Pons (tissue), 1 donor: ENCODE measurements around the gene OGDHL.
"Not testable (repeated sequence)": the region's sequence is repeated elsewhere in the genome, so short reads cannot be mapped to it uniquely, and the experiment has no call there.

Source experiments
- DNase-seq: peaks from one replicate; pipeline ENCODE4 v3.0.0-alpha.2; 2016; ENCODE audit warnings: low spot score

Gene OGDHL

DNA sequence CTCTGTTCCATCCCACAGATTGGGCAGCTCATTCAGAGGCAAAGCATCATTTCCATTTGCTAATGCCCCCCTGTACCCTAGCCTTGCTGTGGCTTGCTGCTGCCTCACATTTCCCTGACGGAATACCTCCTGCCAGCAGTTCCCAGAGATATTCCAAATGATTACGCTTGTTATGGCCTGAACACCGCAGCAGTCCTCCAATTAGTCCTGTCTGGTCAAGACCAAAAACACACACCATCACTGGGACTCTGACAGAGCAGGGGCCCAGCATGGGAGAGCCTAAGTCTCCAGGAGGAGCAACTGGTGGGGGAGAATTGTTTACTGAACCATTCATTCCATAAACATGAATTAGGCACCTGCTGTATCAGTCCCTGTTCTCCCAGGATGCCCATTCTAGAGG lies 6.1 kb downstream of the OGDHL start:
- DNase-seq = no peak

DNA sequence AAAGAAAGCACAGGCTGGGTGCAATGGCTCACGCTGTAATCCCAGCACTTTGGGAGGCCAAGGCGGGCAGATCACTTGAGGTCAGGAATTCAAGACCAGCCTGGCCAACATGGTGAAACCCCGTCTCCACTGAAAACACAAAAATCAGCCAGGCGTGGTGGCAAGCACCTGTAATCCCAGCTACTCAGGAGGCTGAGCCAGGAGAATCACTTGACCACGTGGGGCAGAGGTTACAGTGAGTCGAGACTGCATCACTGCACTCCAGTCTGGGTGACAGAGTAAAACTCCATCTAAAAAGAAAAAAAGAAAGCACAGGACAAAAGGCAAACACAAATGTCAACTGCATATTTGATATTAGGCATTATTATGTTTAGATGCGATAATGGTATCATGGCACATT lies 7.2 kb downstream of the OGDHL start:
- not testable (repeated sequence) for DNase-seq

DNA sequence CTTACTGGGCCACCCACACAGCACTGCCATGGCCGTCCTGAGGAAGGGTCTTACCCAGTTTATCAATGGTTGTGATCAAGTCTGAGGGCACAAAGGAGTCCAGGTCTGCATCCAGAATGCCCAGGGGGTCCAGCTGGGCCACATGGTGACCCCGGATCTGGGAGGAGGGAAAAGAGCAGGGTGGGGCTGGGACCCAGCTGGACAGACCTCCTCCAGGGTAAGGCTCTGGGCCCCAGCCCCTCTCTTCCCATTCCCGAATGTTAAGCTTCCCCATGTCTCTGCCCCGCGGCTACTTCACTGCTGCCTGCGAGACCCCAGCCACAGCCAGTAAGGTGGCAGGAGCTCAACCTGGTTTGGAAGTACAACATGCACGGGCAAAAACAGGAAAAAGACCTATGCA lies 9.5 kb downstream of the OGDHL start:
- DNase-seq = no peak

DNA sequence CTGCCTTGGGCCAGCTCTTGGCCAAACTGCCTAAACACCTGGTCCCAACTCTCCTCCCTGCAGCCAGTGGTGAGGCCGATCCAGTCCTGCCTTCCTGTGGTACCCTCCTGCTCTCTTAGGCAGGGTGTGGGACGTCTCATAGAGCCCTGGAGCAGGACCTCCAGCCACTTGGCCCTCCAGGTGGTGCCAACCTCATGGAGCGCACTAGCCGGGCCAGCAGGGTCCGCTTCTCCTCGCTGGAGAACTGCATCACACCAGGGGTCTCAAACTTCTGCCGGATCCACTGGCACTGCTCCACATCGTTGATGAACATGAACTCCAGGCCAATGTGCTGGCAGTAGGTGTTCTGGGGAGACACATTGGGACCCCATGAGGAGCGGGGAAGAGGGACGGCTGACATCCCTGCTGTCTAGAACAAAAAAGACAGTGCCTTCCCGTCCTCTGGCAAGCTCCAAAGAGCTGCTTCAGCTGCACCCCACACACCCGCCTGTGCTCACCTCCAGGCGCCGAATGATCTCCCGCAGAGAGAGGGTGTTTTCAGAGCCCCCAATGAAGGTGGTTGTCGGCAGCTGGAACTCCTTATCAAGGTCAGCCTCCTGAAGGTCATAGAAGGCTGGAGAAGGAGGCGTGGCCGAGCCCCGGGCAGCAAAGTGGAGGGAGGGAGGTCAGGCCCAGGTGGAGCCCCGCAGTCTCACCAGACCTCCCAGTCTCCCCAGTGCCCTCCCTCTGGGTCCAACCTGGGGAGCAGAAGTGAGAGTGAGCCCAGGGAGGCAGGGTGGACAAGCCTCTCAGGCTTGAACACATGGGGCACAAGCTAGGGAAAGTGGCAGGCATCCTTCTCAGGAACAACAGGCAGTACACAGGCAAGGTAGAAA lies 10.2 kb downstream of the OGDHL start:
- DNase-seq = no peak

DNA sequence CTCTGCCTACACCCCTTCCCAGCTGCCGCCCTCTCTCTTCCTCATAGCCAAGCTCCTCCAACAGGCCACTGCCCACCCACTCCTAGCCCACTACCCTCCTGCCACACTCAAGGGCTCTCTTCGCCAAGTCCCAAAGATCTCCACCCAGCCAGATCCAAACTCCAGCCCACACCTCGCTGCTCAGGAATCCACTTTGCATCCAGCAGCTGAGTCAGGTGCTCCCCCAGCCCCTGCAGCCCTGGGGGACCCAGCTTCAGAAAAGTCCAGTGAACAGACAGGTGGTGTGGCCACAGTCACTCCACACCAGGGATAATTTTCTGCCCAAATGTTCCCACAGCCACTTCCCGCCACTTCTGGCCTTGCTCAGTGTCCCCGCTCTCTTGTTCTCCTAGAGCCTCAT lies 10.9 kb downstream of the OGDHL start:
- no peak for DNase-seq

DNA sequence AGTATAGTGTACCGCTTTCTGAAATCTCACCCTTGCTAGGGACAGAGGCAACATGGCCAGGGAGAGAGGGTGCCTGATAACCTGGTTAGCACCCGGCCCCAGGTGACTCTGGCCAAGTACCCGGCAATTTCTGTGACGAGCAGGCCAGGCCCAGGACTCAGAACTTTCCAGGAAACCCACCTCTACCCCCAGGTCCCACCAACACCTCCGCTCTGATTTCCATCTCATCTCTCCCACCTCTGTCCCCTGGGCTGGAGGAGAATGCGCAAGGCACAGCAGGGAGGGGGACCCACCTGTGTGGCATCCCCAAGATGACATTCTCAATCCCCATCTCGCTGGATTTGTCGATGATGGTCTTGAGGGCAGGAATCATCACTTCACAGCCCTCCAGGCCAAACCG lies 11.6 kb downstream of the OGDHL start:
- no peak for DNase-seq

DNA sequence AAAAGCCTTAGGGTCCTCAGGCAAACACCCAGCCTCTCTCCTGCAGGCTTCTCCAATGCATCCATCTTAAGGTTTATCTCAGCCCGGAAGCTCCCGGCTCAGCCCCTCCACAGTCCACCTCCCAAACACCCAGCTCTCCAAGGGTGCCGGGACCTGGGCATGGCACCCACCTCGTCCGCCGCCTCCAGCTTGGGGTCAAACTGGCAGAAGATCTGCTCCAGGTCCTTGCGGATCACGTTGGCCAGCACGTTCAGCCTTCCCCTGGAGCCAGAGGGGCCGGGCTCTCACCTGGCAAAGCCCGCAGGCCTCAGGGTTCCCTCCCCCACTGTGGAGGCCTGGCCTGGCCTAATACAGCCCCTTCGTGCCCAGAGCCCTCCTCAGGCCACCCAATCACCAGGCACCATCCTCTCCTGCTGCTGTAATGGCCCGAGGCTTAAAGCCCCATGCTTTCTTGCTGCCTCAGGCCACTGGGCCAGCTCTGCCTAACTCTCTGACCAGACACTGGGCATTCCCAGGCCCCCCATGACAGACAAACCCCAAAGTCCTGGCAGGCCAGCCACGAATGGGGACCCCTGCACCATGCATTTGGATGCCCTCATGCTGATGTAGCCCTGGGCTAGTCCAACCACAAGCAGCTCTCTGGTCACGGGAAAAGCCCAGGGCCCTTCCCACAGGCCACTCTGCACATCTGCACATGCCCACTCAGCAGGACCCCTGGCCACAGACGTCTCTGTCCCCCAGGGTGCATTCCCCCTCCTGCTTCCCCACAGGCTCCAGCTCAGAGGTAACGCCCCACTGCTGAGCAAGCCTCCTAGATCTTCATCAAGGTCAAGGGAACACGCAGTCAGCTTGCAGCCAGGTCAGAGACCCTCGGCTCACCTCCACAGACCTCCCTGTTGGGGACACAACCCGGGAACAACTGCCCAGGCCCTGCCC lies 12.3 kb downstream of the OGDHL start:
- no peak for DNase-seq

DNA sequence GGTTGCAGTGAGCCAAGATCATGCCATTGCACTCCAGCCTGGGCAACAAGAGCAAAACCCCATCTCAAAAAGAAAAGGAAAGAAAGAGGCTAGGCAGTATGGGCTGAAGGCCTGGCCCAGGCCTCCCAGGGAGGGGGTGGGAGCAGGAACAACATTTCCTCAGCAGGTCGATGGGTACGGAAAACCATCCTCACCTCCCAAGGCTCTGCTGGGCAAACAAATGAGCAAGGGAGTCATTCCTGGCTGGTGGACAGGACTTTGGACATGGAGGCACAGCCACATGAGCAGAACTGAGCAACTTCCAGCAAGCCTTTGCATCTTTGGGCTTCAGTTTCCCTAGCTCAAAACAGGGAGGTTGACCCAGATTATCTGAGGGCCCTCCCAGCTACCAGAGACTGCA lies 13.0 kb downstream of the OGDHL start:
- no peak for DNase-seq

DNA sequence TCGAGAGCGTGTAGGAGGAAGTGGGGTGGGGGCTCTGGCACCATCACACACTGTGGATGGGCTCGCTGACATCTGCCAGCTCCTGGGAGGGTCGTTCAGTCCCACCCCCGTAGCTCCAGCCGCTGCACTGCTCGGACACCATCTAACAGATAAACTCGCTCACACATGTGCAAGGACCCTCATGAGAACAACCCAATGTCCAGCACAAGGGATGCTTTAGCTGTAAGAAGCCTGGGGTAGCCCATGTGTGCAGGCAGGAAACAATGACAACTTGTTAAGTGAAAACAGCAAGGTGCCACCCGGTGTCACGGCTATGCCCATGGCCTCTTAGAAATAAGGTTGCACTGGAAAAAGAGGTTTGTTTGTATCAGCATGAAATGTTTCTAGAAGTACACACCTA lies 14.1 kb downstream of the OGDHL start:
- no peak for DNase-seq

DNA sequence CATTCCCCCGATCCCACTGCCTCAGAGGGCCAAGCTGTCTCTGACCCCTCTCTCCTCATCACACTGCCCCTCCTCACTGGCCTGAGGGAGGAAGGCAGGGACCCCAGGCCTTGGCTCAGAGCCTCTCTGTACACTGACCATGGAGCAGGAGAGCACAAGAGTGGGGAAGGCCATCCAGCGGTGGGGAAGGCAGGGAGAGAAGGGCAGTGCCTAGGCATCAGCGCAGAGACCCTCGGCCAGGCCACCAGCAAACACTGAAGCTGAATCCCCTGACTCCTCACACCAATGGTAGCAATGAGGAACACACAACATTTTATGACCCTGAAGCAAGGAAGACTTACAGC lies 14.8 kb downstream of the OGDHL start:
- DNase-seq = no peak

DNA sequence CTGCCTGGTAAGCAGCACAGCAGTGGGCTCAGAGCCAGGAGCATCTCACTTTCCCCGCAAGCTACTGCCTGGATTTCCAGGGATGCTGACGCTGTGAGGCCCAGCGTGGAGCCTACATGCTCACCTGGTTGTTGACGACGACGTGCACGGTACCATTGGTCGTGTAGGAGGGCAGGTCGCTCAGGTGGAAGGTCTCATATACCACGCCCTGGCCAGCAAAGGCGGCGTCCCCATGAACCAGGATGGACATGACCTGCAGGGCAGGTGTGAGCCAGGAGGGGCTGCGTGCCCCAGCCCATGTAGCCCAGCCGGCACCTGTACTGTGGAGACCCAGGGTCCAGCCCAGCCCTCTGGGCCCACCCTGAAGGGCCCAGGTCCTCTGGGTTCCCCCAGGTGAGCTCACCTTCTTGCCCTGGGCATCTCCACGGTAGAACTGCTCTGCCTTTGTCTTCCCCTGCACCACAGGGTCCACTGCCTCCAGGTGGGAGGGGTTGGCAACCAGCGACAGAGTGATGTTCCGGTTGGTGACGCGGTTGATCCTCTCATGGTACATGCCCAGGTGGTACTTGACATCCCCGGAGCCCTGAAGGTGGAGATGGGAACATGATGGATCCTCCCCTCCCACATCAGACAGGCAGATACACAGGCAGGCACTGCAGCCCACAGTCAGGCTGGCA lies 15.4 kb downstream of the OGDHL start:
- no peak for DNase-seq

DNA sequence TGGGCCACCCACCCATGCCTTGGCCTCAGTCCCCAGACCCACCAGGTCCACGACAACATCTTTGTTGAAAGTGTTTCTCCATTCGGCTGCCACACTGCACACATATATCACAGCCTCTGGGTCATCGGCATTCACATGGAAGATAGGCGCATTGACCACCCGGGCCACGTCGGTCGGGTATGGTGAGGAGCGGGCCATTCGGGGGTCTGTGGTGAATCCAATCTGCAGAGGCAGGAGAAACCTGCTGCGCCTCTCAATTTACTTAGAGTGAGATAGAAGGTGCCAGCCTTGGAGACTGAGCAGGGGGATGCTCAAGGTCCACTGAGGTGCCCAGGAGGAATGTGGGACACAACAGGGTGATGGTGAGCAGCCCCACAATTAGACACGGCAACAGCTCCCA lies 16.4 kb downstream of the OGDHL start:
- DNase-seq = no peak

DNA sequence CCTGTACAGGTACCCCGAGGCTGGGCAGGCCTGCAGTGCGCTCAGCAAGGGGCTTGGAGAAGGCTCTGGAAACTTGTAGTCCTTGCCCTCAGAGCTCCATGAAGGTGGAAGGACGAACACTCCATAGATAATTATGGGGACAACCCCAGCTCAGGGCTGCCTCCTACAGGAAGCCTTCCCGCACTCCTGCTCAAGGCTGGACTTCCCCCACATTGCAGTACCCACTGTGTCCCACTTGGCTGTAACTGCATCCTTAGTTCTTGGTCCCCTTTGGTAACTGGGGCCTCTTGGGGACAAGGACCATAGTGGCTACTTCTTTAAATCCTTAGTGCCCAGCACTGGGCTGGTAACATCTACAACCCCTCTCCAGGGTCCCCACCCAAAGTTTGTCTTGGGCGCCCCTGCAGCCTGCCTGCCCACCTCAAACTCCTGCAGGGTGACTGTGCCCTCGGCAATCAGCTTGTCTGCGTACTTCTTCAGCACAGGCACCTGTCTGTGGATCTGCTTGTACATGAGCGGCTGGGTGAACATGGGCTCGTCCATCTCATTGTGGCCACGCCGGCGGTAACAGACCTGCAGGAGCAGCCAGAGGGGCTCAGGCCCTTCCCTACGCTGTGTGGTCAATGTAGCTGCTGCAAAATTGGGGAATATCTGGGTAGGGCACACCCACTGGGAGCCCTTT lies 17.1 kb downstream of the OGDHL start:
- DNase-seq = no peak

DNA sequence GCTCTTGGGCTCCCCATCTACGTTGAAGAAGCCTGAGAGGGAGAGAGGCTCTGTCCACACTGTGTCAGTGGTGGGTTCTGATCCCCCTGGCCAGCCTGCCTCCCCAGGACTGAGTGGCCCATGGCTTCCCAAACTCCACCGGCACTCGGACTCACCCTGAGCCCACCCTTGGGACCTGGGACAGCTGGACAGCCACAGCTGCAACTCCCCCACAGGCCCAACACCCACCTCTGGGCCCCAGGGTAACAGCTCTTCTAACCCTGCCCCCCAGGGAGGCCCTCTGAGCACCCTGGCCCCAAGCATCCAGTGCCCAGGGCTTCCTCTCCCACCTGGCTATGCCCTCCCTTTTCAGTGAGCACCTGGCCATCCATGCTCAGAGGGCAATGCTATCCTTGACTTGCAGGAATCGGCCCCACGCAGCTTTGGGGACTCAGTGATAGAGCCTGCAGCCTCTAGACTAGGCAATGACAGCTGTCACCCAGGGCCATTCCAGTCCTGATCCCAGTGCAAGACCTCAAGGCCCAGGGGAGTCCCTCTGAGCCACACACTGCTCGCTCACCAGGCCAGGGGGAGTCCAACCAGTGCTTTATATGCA lies 17.9 kb downstream of the OGDHL start:
- DNase-seq = no peak

DNA sequence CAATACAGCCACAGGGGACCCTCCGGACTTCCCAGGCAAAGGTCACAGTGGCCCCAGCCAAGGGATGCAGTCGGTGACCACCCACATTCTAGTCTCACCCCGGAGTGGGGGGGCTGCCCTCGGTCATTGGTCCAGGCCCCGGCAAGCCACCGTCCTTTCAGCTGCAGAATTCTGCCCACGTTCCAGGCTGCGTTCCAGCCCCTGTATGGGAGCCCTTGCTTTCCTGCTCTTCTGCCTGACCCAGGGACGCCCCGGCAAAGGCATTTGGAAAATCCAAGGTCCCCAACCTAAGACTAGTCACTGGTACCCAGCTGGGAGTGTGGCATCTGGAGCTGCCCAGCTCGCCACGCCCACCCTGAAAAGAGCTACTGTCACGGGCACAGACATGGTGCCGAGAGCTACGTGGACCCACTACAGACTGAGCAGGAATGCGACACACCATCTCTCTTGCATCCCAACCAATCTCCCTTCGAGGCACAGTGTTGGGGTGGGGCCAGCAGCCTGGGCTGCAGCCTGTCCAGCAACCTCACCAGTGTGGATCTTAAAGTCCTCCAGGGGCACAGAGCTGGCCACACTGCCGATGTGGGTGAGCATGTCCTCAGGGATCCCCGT lies 18.6 kb downstream of the OGDHL start:
- no peak for DNase-seq

DNA sequence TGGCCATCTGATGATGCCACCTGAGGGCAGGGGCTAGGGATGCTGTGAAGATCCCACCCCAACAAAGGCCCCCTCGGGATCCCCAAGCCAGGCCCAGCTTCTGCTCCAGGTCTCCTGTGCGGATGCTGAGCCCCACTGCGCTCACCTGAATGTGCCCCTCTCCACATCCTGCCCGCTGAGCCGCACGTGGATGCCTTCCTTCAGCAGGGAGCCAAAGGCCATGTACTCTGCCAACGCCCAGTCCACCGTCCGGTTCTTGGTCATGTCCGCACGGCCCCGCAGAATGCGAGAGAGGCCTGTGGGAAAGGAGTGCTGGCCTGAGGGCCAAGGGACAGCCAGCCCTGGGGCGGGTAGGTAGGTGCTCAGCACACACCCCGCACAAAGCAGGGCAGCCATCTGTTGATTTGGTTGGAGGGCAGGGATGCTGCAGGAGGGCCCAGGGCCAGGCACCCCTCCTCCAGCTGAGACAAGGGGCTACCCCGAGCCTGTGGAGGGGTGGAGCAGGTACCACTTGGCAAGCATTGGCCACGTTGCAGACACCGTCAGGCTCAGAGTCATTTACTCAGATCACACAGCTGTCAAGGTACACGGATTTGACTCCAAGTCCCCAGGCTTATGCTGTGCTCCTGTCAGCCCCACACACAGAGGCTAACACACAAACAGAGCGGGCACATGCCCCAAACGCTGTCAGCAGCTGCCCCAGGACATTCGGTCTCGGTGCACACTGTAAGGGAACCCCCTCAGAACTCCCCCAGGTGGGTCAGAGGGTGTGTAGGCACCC lies 19.2 kb downstream of the OGDHL start:
- no peak for DNase-seq

DNA sequence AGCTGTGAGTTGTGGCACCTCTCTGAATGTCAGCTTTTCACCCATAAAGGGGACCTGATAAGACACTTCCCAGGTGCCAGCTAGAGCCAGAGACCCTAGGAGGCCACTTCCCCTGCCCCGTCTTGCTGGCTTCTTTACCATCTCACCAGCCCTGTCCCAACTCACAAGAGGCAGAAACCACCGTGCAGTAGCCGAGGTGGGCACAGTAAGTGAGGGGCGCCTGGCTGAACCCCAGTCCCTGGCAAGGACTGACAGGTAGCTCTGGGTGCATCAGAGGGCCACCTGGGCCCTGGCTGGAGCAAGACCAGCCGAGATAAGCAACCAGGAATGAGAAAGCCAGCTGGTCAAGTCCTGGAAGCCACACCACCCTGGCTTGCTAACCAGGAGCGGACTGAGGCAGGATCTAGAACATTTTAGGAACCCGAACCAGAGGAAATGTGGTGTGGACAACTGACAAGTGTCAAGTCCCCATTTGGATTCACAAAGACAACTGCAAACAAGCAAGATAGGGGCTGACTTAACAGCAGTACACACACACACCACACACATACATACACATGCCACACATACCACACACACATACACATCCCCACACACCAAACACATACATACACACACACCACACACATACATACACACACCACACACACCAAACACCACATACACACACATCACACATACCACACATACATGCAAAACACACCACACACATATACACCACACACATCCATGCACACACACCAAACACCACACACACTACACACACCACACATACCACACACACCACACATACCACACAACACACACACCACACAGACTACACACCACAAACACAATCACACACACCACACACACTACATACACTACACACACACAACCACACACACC lies 20.8 kb downstream of the OGDHL start:
- no peak for DNase-seq

DNA sequence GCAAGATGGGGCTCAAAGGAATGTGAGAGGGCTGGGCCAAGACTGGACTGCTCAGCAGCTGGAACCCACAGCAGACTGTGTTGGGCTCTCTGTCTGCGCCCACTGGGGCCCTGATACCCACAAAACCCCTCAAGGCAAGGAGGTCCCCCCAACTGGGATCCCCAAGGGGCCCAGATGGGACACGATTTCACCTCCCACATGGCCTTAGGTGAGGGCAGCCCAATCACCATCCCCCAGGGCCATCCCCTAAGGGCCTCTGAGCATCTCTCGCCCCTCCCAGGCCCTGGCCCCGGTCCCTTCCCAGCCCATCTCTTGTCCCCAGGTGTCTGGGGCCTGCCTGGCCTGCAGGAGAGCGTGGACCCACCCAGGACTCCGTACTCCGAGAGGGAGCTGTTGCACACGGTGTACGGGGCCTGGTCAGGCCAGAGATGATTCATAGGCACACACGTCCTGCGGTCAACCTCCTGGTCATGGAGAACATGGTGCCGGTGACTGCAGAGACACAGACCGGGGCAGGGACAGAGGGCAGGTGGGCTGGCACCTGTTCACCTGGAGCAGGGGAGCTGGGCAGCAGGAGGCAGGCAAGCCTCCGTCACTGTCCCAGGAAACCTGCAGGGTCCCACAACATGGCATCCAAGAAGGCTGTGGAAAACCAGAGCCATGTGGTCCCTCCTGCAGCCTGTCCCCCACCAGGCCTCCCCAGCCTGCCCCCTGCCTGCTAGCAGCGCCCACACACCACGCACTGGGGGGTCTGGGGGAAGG lies 21.6 kb downstream of the OGDHL start:
- DNase-seq = no peak

DNA sequence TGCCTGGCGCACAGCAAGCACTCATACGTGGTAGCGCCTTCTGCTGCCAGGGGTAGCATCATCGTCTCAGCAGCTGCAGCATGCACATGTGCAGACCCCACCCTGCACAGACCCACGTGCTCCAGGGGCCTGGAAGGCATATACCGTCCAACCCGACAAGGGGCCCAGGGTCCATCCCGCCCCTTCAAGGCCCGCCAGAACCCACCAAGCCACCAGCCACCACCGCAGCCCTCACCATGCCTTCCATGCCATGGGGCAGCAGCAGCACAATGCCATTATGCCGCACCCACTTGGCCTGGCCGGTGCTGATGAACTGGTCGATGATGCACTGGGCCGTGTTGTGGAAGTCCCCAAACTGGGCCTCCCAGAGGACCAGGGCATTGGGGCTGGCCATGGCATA lies 22.7 kb downstream of the OGDHL start:
- no peak for DNase-seq
